Fibroblast of lung (primary cell): ENCODE data around the gene CACNA1A. TPM values are rescaled to one million over a fixed set of nuclear protein-coding genes. Genes with fewer than 3 reads are reported as not detected.
"Not testable (repeated sequence)": the region's sequence is repeated elsewhere in the genome, so short reads cannot be mapped to it uniquely, and the experiment has no call there.

ENCODE experiments used
- DNase-seq, 2 donors: peaks; one replicate each; pipeline versions ENCODE4 v3.0.0 to v3.0.0-alpha.2; 2010; ENCODE audit warnings: low read depth in 2 of 2
- H2AFZ ChIP-seq: 2 replicates; pipeline ENCODE4 v1.5.1; 2012; ENCODE audit warnings: low read length, control low read depth, inconsistent platforms
- H3K27ac ChIP-seq: 2 replicates; pipeline ENCODE4 v1.5.1; 2011; ENCODE audit warnings: low read length, control low read depth; ENCODE audit not compliant: insufficient read depth
- H3K27me3 ChIP-seq: 2 replicates; pipeline ENCODE4 v1.5.1; 2011; ENCODE audit warnings: mild to moderate bottlenecking, low read length; ENCODE audit not compliant: control insufficient read depth, insufficient read depth
- H3K36me3 ChIP-seq: 2 replicates; pipeline ENCODE4 v1.5.1; 2011; ENCODE audit warnings: low read length; ENCODE audit not compliant: control insufficient read depth, insufficient read depth
- H3K4me1 ChIP-seq: 2 replicates; pipeline ENCODE4 v1.5.1; 2011; ENCODE audit warnings: low read length; ENCODE audit not compliant: control insufficient read depth, insufficient read depth; ENCODE audit errors: extremely low read depth
- H3K4me2 ChIP-seq: 2 replicates; pipeline ENCODE4 v1.5.1; 2011; ENCODE audit warnings: low read length, control low read depth; ENCODE audit not compliant: insufficient read depth; ENCODE audit errors: extremely low read depth
- H3K4me3 ChIP-seq, 4 experiments: fragments of 200-600 bp in 1 of 4; sonication (generic) in 1 of 4; replicated peaks in 1 of 4; 2 replicates each; pipeline ENCODE4 v1.5.1; 2011 to 2016; ENCODE audit warnings: low read length in 4 of 4, low read depth in 3 of 4, mild to moderate bottlenecking in 3 of 4, control low read depth in 2 of 4, inconsistent platforms in 1 of 4, mixed read lengths in 1 of 4; ENCODE audit not compliant: insufficient read depth in 1 of 4; ENCODE audit errors: control extremely low read depth in 1 of 4
- H3K79me2 ChIP-seq: 2 replicates; pipeline ENCODE4 v1.5.1; 2012; ENCODE audit warnings: mild to moderate bottlenecking, low read length, inconsistent platforms; ENCODE audit not compliant: control insufficient read depth, insufficient read depth
- H3K9ac ChIP-seq: 2 replicates; pipeline ENCODE4 v1.5.1; 2011; ENCODE audit warnings: mild to moderate bottlenecking, low read length, control low read depth; ENCODE audit not compliant: insufficient read depth
- H3K9me3 ChIP-seq: 2 replicates; pipeline ENCODE4 v1.5.1; 2012; ENCODE audit warnings: low read depth, low read length; ENCODE audit not compliant: control insufficient read depth, insufficient read depth
- H4K20me1 ChIP-seq: 2 replicates; pipeline ENCODE4 v1.5.1; 2011; ENCODE audit warnings: low read length; ENCODE audit not compliant: control insufficient read depth, insufficient read depth; ENCODE audit errors: extremely low read depth
- EZH2 ChIP-seq: IDR thresholded peaks from 2 replicates; pipeline ENCODE4 v1.5.1; 2012; ENCODE audit warnings: low read length, control low read depth, mild to moderate bottlenecking; ENCODE audit errors: missing control alignments
- polyA plus RNA-seq, 2 donors: library from polyadenylated mRNA; depleted of rRNA in 1 of 2; stranded (reverse) in 1 of 2; unstranded in 1 of 2; fragments of >200 nt; gene quantifications; 2 replicates each; pipeline ENCODE4 v1.2.1, GENCODE V29; 2011 to 2012; ENCODE audit warnings: missing spikeins in 1 of 2
- total RNA-seq: library from RNA; depleted of rRNA; stranded (reverse); fragments of >200 nt; gene quantifications from 2 replicates; pipeline ENCODE4 v1.2.1, GENCODE V29; 2014
- TF ChIP-seq, protein P1 (sequence below), 2 donors: IDR thresholded peaks in 1 of 2; conservative IDR thresholded peaks in 1 of 2; 1 replicate in 1 of 2; 2 replicates in 1 of 2; pipeline ENCODE4 v1.5.1; 2011 to 2012; ENCODE audit warnings: low read length in 2 of 2, control low read depth in 1 of 2, inconsistent platforms in 1 of 2, low read depth in 1 of 2, mild to moderate bottlenecking in 1 of 2

CACNA1A gene
- total and polyA plus RNA-seq, 2 donors (not counting 1 experiment from before 2014, with no cell fraction given) = 0.96 to 9.7 TPM

DNA sequence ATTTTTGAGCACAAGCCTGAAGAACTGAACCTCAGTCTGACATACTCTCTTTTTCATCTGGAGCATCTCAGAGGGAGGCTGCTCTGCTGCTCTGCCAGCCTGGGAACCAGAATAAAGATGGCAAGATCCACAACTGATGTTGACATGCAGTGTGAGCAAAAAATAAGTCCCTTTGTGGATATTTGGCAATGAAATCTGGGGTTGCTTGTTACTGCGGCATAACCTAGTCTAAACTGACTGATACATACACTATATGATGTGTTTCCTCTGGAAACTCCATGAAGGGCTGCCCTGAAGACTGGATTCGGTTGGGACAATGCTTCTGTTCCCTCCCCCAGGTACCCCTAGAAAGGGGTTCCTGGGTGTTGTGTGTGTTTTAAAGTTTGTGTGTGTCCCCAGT is 249.4 kb downstream of the CACNA1A start:
- Histone ChIP-seq H3K27ac (no peak overlapping the region), H2AFZ (no peak overlapping the region), H3K4me2 (no peak overlapping the region), H3K4me1 (peaks cover 9% of the 10 kb centered on the region), H3K27me3 (no peaks in the 10 kb centered on the region), H3K9me3 (no peaks in the 10 kb centered on the region), H3K4me3 (no peak overlapping the region), H4K20me1 (no peaks in the 10 kb centered on the region), H3K79me2 (no peaks in the 10 kb centered on the region), H3K36me3 (no peaks in the 10 kb centered on the region), H3K9ac (no peak overlapping the region)
- DNase-seq = no peak
- no peak for TF ChIP-seq EZH2
- TF ChIP-seq, protein P1, sequence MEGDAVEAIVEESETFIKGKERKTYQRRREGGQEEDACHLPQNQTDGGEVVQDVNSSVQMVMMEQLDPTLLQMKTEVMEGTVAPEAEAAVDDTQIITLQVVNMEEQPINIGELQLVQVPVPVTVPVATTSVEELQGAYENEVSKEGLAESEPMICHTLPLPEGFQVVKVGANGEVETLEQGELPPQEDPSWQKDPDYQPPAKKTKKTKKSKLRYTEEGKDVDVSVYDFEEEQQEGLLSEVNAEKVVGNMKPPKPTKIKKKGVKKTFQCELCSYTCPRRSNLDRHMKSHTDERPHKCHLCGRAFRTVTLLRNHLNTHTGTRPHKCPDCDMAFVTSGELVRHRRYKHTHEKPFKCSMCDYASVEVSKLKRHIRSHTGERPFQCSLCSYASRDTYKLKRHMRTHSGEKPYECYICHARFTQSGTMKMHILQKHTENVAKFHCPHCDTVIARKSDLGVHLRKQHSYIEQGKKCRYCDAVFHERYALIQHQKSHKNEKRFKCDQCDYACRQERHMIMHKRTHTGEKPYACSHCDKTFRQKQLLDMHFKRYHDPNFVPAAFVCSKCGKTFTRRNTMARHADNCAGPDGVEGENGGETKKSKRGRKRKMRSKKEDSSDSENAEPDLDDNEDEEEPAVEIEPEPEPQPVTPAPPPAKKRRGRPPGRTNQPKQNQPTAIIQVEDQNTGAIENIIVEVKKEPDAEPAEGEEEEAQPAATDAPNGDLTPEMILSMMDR (conservative IDR thresholded peaks at IDR 0.05 in 1 of 2, IDR thresholded peaks at IDR 0.05 in 1 of 2; ENCODE audit: low read depth in 1 of 2, low read length in 2 of 2) = no peak

- H3K9ac ChIP-seq, DNase-seq, H2AFZ ChIP-seq, H3K27ac ChIP-seq, H3K36me3 ChIP-seq, H3K4me2 ChIP-seq, H3K4me1 ChIP-seq, H4K20me1 ChIP-seq, H3K4me3 ChIP-seq, H3K27me3 ChIP-seq, H3K9me3 ChIP-seq, H3K79me2 ChIP-seq: not testable (repeated sequence)
Observed at GRCh38 chr19:13256398-13256797, 249.9 kb downstream of the CACNA1A start.

DNA sequence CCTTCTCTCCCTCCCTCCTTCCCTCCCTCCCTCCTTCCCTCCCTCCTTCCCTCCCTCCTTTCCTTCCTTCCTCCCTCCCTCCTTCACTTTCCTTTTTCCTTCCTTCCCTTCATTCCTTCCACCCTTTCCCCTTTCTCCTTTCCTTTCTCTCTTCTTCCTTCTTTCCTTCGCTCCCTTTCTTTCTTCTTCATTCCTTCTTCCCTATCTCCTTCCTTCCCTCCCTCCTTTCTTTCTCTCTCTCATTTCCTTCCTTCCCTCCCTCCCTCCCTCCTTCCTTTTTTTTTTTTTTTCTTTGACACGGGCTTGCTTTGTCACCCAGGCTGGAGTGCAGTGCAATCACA is 250.6 kb downstream of the CACNA1A start:
- DNase-seq = no peak
- no peaks in the 10 kb centered on the region for H3K27me3 ChIP-seq
- no peak overlapping the region for H3K4me3 ChIP-seq
- TF ChIP-seq EZH2 = no peak
- TF ChIP-seq, protein P1 (conservative IDR thresholded peaks at IDR 0.05 in 1 of 2, IDR thresholded peaks at IDR 0.05 in 1 of 2; ENCODE audit: low read depth in 1 of 2, low read length in 2 of 2) = no peak
- no peaks in the 10 kb centered on the region for H4K20me1 ChIP-seq
- H3K79me2 ChIP-seq = no peaks in the 10 kb centered on the region
- H3K4me1 ChIP-seq = peaks cover under 1% of the 10 kb centered on the region
- H3K36me3 ChIP-seq = no peaks in the 10 kb centered on the region
- H3K9me3 ChIP-seq = no peaks in the 10 kb centered on the region
- H3K27ac ChIP-seq = no peak overlapping the region
- H2AFZ ChIP-seq = no peak overlapping the region
- no peak overlapping the region for H3K4me2 ChIP-seq
- H3K9ac ChIP-seq = no peak overlapping the region
